IMR-90 (cell line): ENCODE results near the gene WBP2NL. TPM values are rescaled to one million over a fixed set of nuclear protein-coding genes. Genes with fewer than 3 reads are reported as not detected.

Source experiments
- ATAC-seq: fragments of 200-7000 bp; cut with Tn5 transposase; 2 replicates; pipeline ENCODE4 v1.9.1; 2020; ENCODE audit warnings: low read depth, mild to moderate bottlenecking, moderate library complexity
- BruUV-seq: library from RNA; stranded (reverse); fragments of 400-500 nt; replicated peaks from 2 replicates; lab custom pipeline; 2021; lab: Mats Ljungman, UMichigan
- CTCF ChIA-PET: fragments of 300-600 bp; formaldehyde crosslinking; extraction: SDS; loops from one replicate; lab custom pipeline; 2021; ENCODE audit warnings: antibody characterized with exemption; lab: Yijun Ruan, JAX
- POLR2A ChIA-PET: fragments of 300-600 bp; sonication (Branson Sonifier 250); formaldehyde crosslinking; loops from one replicate; lab custom pipeline; 2022; ENCODE audit warnings: antibody characterized with exemption; ENCODE audit not compliant: unreplicated experiment; lab: Charles Lee
- DNase-seq: peaks from one replicate; pipeline ENCODE4 v3.0.0; 2013
- H2AFZ ChIP-seq: replicated peaks from 2 replicates; pipeline ENCODE3; 2013; ENCODE audit warnings: low read length, mild to moderate bottlenecking; ENCODE audit not compliant: poor library complexity
- H2AK5ac ChIP-seq: 2 replicates; pipeline ENCODE4 v1.6.1; 2013; ENCODE audit warnings: low read depth, low read length, inconsistent platforms
- H2AK9ac ChIP-seq: replicated peaks from 2 replicates; pipeline ENCODE3; 2013; ENCODE audit warnings: mild to moderate bottlenecking, low read depth, low read length, moderate library complexity; ENCODE audit not compliant: poor library complexity
- H2BK120ac ChIP-seq: 2 replicates; pipeline ENCODE4 v1.6.1; 2013; ENCODE audit warnings: low read depth, low read length, inconsistent platforms
- H2BK15ac ChIP-seq: 3 replicates; pipeline ENCODE4 v1.6.1; 2013; ENCODE audit warnings: low read depth, low read length, inconsistent platforms
- H2BK20ac ChIP-seq: 2 replicates; pipeline ENCODE4 v1.6.1; 2013; ENCODE audit warnings: low read depth, mild to moderate bottlenecking, inconsistent platforms, low read length, moderate library complexity
- H2BK5ac ChIP-seq: 2 replicates; pipeline ENCODE4 v1.6.1; 2013; ENCODE audit warnings: mild to moderate bottlenecking, low read depth, low read length, inconsistent platforms; ENCODE audit not compliant: poor library complexity, severe bottlenecking
- H3K14ac ChIP-seq: replicated peaks from 2 replicates; pipeline ENCODE4 v1.6.1; 2013; ENCODE audit warnings: low read depth, low read length, inconsistent platforms
- H3K18ac ChIP-seq: 2 replicates; pipeline ENCODE4 v1.6.1; 2013; ENCODE audit warnings: low read depth, low read length, control low read depth
- H3K23ac ChIP-seq: 2 replicates; pipeline ENCODE4 v1.6.1; 2013; ENCODE audit warnings: low read depth, low read length, inconsistent platforms
- H3K27ac ChIP-seq: 2 replicates; pipeline ENCODE4 v1.5.1; 2013; ENCODE audit warnings: mild to moderate bottlenecking, control low read depth, low read length; ENCODE audit not compliant: insufficient read depth
- H3K27me3 ChIP-seq: 2 replicates; pipeline ENCODE4 v1.6.1; 2013; ENCODE audit warnings: low read length; ENCODE audit not compliant: control insufficient read depth, insufficient read depth
- H3K36me3 ChIP-seq: 2 replicates; pipeline ENCODE4 v1.6.1; 2013; ENCODE audit warnings: low read length, mixed read lengths; ENCODE audit not compliant: control insufficient read depth, insufficient read depth
- H3K4ac ChIP-seq: 2 replicates; pipeline ENCODE4 v1.6.1; 2013; ENCODE audit warnings: low read depth, low read length, inconsistent platforms
- H3K4me1 ChIP-seq: 2 replicates; pipeline ENCODE4 v1.6.1; 2013; ENCODE audit warnings: low read length, mixed read lengths; ENCODE audit not compliant: control insufficient read depth, insufficient read depth
- H3K4me2 ChIP-seq: 2 replicates; pipeline ENCODE4 v1.6.1; 2013; ENCODE audit warnings: low read depth, mild to moderate bottlenecking, control low read depth, low read length, moderate library complexity
- H3K4me3 ChIP-seq: 2 replicates; pipeline ENCODE4 v1.5.1; 2013; ENCODE audit warnings: low read depth, mild to moderate bottlenecking, control low read depth, low read length, moderate library complexity; ENCODE audit not compliant: insufficient read depth
- H3K56ac ChIP-seq: 2 replicates; pipeline ENCODE4 v1.6.1; 2013; ENCODE audit warnings: low read length, inconsistent platforms; ENCODE audit not compliant: insufficient read depth; ENCODE audit errors: extremely low read depth
- H3K79me1 ChIP-seq, 2 experiments: 2 replicates each; pipeline ENCODE4 v1.6.1; 2013; ENCODE audit warnings: low read length in 2 of 2, inconsistent platforms in 1 of 2, low read depth in 1 of 2
- H3K9ac ChIP-seq: 2 replicates; pipeline ENCODE4 v1.6.1; 2013; ENCODE audit warnings: low read depth, low read length, control low read depth
- H3K9me1 ChIP-seq: 2 replicates; pipeline ENCODE4 v1.6.1; 2013; ENCODE audit warnings: low read length, inconsistent platforms; ENCODE audit not compliant: insufficient read depth
- H3K9me3 ChIP-seq: 2 replicates; pipeline ENCODE4 v1.6.1; 2013; ENCODE audit warnings: low read length; ENCODE audit not compliant: control insufficient read depth, insufficient read depth
- H4K20me1 ChIP-seq: 2 replicates; pipeline ENCODE4 v1.6.1; 2013; ENCODE audit warnings: low read length, inconsistent platforms; ENCODE audit not compliant: insufficient read depth
- H4K5ac ChIP-seq: 2 replicates; pipeline ENCODE4 v1.6.1; 2013; ENCODE audit warnings: mild to moderate bottlenecking, low read depth, low read length, control low read depth
- H4K8ac ChIP-seq, 2 experiments: 2 replicates each; pipeline ENCODE4 v1.6.1; 2013; ENCODE audit warnings: low read depth in 2 of 2, low read length in 2 of 2, control low read depth in 1 of 2, inconsistent platforms in 1 of 2
- H4K91ac ChIP-seq: 2 replicates; pipeline ENCODE4 v1.6.1; 2013; ENCODE audit warnings: low read depth, low read length, inconsistent platforms; ENCODE audit not compliant: insufficient read depth
- BHLHE40 ChIP-seq: fragments of 150-350 bp; IDR thresholded peaks from 2 replicates; pipeline ENCODE4 v1.6.1; 2016; ENCODE audit warnings: mild to moderate bottlenecking, low read depth, low read length
- CEBPB ChIP-seq: IDR thresholded peaks from 2 replicates; pipeline ENCODE4 v1.6.1; 2012; ENCODE audit warnings: low read depth, low read length, improper control_type of control experiment
- CHD1 ChIP-seq: IDR thresholded peaks from 2 replicates; pipeline ENCODE4 v1.6.1; 2012; ENCODE audit warnings: low read depth, low read length, improper control_type of control experiment
- CTCF ChIP-seq: conservative IDR thresholded peaks from 2 replicates; pipeline ENCODE4 v1.5.1; 2012; ENCODE audit warnings: mild to moderate bottlenecking, low read depth, low read length, improper control_type of control experiment
- FOS ChIP-seq: fragments of 150-350 bp; IDR thresholded peaks from 2 replicates; pipeline ENCODE4 v1.6.1; 2016; ENCODE audit warnings: low read depth, low read length
- MAFK ChIP-seq: IDR thresholded peaks from 2 replicates; pipeline ENCODE4 v1.6.1; 2012; ENCODE audit warnings: low read depth, low read length, improper control_type of control experiment
- MAZ ChIP-seq: IDR thresholded peaks from 2 replicates; pipeline ENCODE4 v1.6.1; 2012; ENCODE audit warnings: low read depth, mild to moderate bottlenecking, low read length, improper control_type of control experiment, moderate library complexity, borderline replicate concordance
- MXI1 ChIP-seq: IDR thresholded peaks from 2 replicates; pipeline ENCODE4 v1.6.1; 2012; ENCODE audit warnings: low read depth, mild to moderate bottlenecking, low read length, moderate library complexity, borderline replicate concordance
- NFE2L2 ChIP-seq: fragments of 150-350 bp; IDR thresholded peaks from 2 replicates; pipeline ENCODE4 v1.6.1; 2016; ENCODE audit warnings: low read depth, mild to moderate bottlenecking, low read length
- POLR2A ChIP-seq: IDR thresholded peaks from 2 replicates; pipeline ENCODE4 v1.6.1; 2012; ENCODE audit warnings: mild to moderate bottlenecking, low read depth, low read length
- RAD21 ChIP-seq: IDR thresholded peaks from 2 replicates; pipeline ENCODE4 v1.6.1; 2012; ENCODE audit warnings: low read length, improper control_type of control experiment
- RCOR1 ChIP-seq: IDR thresholded peaks from 2 replicates; pipeline ENCODE4 v1.6.1; 2012; ENCODE audit warnings: mild to moderate bottlenecking, low read length, improper control_type of control experiment; ENCODE audit not compliant: insufficient replicate concordance
- RFX5 ChIP-seq: IDR thresholded peaks from 2 replicates; pipeline ENCODE4 v1.8.0; 2012; ENCODE audit warnings: low read depth, mild to moderate bottlenecking, low read length, moderate library complexity
- SMC3 ChIP-seq: fragments of 150-350 bp; IDR thresholded peaks from 2 replicates; pipeline ENCODE4 v1.6.1; 2016; ENCODE audit warnings: low read depth, mild to moderate bottlenecking, antibody characterized with exemption, low read length, moderate library complexity
- WGBS, 2 experiments: methylation state at CpG; one replicate each; pipeline versions ENCODE4 v1.1.5 to v1.1.7; 2013; ENCODE audit warnings: missing lambda C conversion rate in 2 of 2; ENCODE audit not compliant: insufficient read length in 1 of 2; ENCODE audit errors: extremely low coverage in 2 of 2; 5-methylcytosine and 5-hydroxymethylcytosine counted together
- dilution Hi-C: fragments of 300-500 bp; cut with HindIII; formaldehyde crosslinking; loops from one replicate; pipeline ENCODE4 v1.14.3; 2018; ENCODE audit warnings: low sequenced_read_pairs; ENCODE audit not compliant: unreplicated experiment
- in situ Hi-C: fragments of 300-500 bp; cut with MboI; formaldehyde crosslinking; loops from 3 replicates; pipeline ENCODE4 v1.14.3; 2019; ENCODE audit warnings: low sequenced_read_pairs, inconsistent platforms, mixed read lengths
- intact Hi-C: fragments of 100-400 bp; cut with micrococcal nuclease; formaldehyde crosslinking; loops from 2 replicates; pipeline ENCODE4 v1.10.0; 2022
- polyA plus RNA-seq, 3 experiments: library from polyadenylated mRNA; depleted of rRNA; stranded (reverse); fragments of >200 nt; gene quantifications; 2 replicates each; pipeline ENCODE4 v1.2.3, GENCODE V29; 2012; ENCODE audit warnings: low replicate concordance in 1 of 3
- total RNA-seq: library from RNA; depleted of rRNA; stranded (reverse); fragments of >200 nt; gene quantifications from 2 replicates; pipeline ENCODE4 v1.2.3, GENCODE V29; 2012
- TF ChIP-seq, protein P1 (sequence below): fragments of 150-350 bp; IDR thresholded peaks from 2 replicates; pipeline ENCODE4 v1.6.1; 2017; ENCODE audit warnings: mild to moderate bottlenecking, antibody characterized with exemption, low read length, low read depth
- TF ChIP-seq, protein P2 (sequence below): fragments of 150-350 bp; IDR thresholded peaks from 2 replicates; pipeline ENCODE4 v1.6.1; 2016; ENCODE audit warnings: low read depth, mild to moderate bottlenecking, low read length, moderate library complexity, borderline replicate concordance

The WBP2NL gene
- total and polyA plus RNA-seq, 2 of the 4 experiments (the other 2 are of a cell fraction) = not detected

- H3K56ac ChIP-seq = no peak overlapping the region
- no peak overlapping the region for H3K27ac ChIP-seq
- no peak for ATAC-seq
- H3K4ac ChIP-seq = no peak overlapping the region
- no peak overlapping the region for H3K14ac ChIP-seq
- no peak overlapping the region for H4K5ac ChIP-seq
- no peak overlapping the region for H2AK5ac ChIP-seq
- H3K4me3 ChIP-seq = no peak overlapping the region
- peaks cover 19% of the 10 kb centered on the region for H3K27me3 ChIP-seq
- dilution Hi-C loops (no loop called here), intact Hi-C loops (no loop called here), in situ Hi-C loops (no loop called here)
- no peak overlapping the region for H3K23ac ChIP-seq
- H3K9me1 ChIP-seq = no peaks in the 10 kb centered on the region
- WGBS, 2 experiments = no CpG with 5 or more reads among the region's 1 CpG
- BruUV-seq = no TSS peak
- no peaks in the 10 kb centered on the region for H4K20me1 ChIP-seq
- no peaks in the 10 kb centered on the region for H3K4me1 ChIP-seq
- no peak overlapping the region for H2BK20ac ChIP-seq
- DNase-seq = no peak
- no peak overlapping the region for H2BK120ac ChIP-seq
- CTCF ChIA-PET = no interaction called here
- H2BK15ac ChIP-seq = no peak overlapping the region
- H2AK9ac ChIP-seq = no peak overlapping the region
- H4K91ac ChIP-seq = no peak overlapping the region
- TF ChIP-seq MXI1 = no peak
- TF ChIP-seq MAZ = no peak
- TF ChIP-seq, protein P1, sequence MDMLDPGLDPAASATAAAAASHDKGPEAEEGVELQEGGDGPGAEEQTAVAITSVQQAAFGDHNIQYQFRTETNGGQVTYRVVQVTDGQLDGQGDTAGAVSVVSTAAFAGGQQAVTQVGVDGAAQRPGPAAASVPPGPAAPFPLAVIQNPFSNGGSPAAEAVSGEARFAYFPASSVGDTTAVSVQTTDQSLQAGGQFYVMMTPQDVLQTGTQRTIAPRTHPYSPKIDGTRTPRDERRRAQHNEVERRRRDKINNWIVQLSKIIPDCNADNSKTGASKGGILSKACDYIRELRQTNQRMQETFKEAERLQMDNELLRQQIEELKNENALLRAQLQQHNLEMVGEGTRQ = no peak
- TF ChIP-seq CEBPB = no peak
- no peak for TF ChIP-seq FOS
- no peak for TF ChIP-seq RAD21
- TF ChIP-seq CTCF = no peak
- no peak for TF ChIP-seq SMC3
- no peak for TF ChIP-seq BHLHE40
- TF ChIP-seq CHD1 = no peak
- TF ChIP-seq POLR2A = no peak
- TF ChIP-seq NFE2L2 = no peak
- TF ChIP-seq, protein P2, sequence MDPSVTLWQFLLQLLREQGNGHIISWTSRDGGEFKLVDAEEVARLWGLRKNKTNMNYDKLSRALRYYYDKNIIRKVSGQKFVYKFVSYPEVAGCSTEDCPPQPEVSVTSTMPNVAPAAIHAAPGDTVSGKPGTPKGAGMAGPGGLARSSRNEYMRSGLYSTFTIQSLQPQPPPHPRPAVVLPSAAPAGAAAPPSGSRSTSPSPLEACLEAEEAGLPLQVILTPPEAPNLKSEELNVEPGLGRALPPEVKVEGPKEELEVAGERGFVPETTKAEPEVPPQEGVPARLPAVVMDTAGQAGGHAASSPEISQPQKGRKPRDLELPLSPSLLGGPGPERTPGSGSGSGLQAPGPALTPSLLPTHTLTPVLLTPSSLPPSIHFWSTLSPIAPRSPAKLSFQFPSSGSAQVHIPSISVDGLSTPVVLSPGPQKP = no peak
- TF ChIP-seq RCOR1 = no peak
- TF ChIP-seq MAFK = no peak
- TF ChIP-seq RFX5 = no peak
- no peak overlapping the region for H3K9ac ChIP-seq
- H3K4me2 ChIP-seq = no peak overlapping the region
- H2BK5ac ChIP-seq = no peak overlapping the region
- no peaks in the 10 kb centered on the region for H3K79me1 ChIP-seq
- POLR2A ChIA-PET = no interaction called here
- no peaks in the 10 kb centered on the region for H3K36me3 ChIP-seq
- H2AFZ ChIP-seq = no peak overlapping the region
- no peaks in the 10 kb centered on the region for H3K9me3 ChIP-seq
- no peak overlapping the region for H3K18ac ChIP-seq
- H4K8ac ChIP-seq = no peak overlapping the region
These were observed 19.6 kb downstream of the WBP2NL start for GRCh38 chr22:42018224-42018623.
